GM21528 (cell line): ENCODE data around the gene ODF2.

ENCODE experiments used
- ATAC-seq: cut with Tn5 transposase; IDR thresholded peaks from one replicate; pipeline ENCODE4 v1.9.1; 2021; ENCODE audit warnings: mild to moderate bottlenecking, moderate library complexity; ENCODE audit not compliant: unreplicated experiment, low FRiP score

Gene ODF2

GRCh38 chr9:128521956-128522355 lies 66.2 kb downstream of the ODF2 start:
- ATAC-seq = no peak

DNA sequence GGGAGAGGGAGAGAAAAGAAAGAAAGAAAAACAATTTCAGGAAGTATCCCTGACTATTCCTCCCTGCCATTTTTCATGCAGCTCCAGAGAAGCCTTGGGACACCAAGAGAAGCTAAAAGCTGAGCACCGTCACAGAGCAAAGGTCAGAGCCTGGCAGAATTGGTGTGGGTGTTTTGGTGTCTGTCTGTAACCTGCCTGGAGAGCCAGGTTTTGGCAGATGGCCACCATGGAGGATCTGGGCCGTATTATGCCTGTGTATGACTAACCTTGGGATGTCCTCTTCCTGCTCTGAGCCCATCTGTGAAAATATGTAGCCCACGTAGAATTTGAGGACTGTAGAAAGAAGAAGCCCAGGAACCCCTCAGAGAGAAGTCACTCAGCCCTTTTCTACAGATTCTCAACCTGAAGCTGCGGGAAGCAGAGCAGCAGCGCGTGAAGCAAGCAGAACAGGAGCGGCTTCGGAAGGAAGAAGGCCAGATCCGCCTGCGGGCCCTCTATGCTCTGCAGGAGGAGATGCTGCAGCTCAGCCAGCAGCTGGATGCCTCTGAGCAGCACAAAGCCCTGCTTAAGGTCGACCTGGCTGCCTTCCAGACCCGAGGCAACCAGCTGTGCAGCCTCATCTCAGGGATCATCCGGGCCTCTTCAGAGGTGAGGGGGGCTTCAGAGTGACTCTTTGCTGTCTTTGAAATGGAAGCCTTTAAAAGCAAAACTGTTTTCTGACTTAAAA lies 67.6 kb downstream of the ODF2 start:
- no peak for ATAC-seq

DNA sequence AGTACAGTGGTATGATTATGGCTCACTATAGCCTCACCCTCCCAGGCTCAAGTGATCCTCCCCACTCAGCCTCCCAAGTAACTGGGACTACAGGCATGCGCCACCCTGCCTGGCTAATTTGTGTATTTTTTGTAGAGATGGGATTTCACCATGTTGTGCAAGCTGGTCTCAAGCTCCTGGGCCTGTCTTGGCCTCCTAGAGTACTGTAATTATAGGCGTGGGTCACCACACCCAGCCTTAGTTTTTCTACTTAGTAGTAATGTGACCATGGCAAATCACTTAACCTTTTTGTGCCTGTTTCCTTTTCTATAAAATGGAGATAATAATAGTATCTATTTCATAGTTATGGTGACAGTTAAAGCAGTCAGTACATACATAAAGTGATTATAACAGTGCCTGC lies 70.9 kb downstream of the ODF2 start:
- ATAC-seq = no peak

- no peak for ATAC-seq
These were observed 72.8 kb downstream of the ODF2 start for GRCh38 chr9:128528445-128529160.

GRCh38 chr9:128529191-128529590 lies 73.4 kb downstream of the ODF2 start:
- no peak for ATAC-seq

- no peak for ATAC-seq
These were observed 76.8 kb downstream of the ODF2 start for GRCh38 chr9:128532581-128532980.

- no peak for ATAC-seq
These were observed 85.0 kb downstream of the ODF2 start for GRCh38 chr9:128540634-128541360.

- no peak for ATAC-seq
These were observed 90.7 kb downstream of the ODF2 start for GRCh38 chr9:128546504-128546903.

DNA sequence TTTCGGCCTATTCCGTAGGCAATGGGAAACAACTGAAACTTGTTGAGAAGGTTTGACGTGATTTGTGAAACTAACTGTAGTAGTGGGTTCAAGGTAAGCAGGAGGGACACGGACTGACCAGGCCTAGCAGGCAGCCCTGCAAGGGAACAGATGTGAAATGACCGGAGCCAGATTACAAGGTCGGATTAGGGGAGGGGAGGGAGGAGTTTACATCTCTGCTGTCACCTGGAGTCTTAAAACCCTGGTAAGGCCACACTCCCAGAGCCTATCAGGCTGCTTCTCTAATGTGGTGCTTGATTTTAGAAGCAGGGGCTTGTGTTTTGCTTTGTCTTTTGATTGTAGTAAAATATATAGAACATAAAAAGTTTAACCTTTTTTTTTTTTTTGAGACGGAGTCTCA lies 93.1 kb downstream of the ODF2 start:
- no peak for ATAC-seq

DNA sequence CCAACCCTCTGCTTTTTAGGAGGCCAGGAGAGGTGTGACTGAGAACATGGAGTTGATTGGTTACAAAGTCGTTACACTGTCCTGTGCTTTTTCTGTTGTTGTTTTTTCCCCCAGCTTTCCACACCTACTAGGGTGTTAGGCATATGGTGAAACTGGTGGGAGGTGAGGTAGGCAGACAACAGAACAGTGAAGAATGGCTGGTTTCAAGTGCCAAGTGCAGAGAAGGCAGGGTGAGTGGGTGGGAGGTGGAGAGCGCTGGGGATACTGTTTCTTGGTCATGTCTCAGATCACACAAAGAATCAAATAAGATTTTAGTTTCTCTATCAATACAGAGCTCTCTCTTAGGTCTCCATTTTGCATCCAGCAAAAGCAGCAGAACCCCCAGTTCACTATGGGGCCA lies 94.4 kb downstream of the ODF2 start:
- no peak for ATAC-seq
